SH-SY5Y (cell line): ENCODE results near the gene RHOBTB3.

Experiments used
- GATA2 ChIP-seq: IDR thresholded peaks from 2 replicates; pipeline ENCODE4 v1.6.1; 2011; ENCODE audit warnings: mild to moderate bottlenecking, low read depth, low read length
- GATA3 ChIP-seq: IDR thresholded peaks from 2 replicates; pipeline ENCODE4 v1.6.1; 2011; ENCODE audit warnings: low read depth, mild to moderate bottlenecking, low read length, moderate library complexity

DNA sequence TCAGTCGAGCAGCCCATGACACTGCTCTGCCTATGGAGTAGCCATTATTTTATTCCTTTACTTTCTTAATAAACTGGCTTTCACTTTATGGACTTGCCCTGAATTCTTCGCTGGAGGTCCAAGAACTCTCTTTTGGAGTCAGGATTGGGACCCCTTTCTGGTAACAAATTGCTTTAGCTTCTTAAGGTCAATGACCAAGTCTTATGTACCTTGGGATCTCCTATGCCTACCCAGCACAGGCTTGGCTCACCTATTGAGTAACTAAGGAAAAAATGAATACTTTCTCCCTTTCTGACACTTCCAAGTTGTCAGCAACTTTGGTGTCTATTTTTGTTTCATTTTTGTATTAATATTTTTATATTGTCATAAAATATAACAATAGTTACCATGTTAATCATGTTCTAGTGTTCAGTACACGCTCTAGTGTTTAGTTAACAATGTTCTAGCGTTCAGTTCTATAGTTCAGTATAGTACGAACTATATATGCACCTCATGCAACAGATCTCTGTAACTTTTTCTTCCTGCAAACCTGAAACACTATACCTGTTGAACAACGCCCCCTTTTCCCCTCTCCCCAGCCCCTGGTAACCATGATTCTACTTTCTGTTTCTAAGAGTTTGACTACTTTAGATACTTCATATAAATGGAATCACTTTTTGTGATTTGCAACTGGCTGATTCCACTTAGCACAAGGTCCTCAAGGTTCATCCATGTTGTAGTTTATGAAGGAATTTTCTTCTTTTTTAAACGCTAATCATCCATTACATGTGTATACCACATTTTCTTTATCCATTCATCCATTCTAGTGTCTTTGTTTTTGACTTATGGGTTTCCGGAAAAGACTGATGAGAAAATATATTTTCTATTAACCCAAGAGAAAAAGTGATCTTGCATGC lies 1.8 kb upstream of the RHOBTB3 start:
- TF ChIP-seq GATA2, result no peak
- TF ChIP-seq GATA3, result no peak
